Measurements from ENCODE around the gene ZNF407.

DNA sequence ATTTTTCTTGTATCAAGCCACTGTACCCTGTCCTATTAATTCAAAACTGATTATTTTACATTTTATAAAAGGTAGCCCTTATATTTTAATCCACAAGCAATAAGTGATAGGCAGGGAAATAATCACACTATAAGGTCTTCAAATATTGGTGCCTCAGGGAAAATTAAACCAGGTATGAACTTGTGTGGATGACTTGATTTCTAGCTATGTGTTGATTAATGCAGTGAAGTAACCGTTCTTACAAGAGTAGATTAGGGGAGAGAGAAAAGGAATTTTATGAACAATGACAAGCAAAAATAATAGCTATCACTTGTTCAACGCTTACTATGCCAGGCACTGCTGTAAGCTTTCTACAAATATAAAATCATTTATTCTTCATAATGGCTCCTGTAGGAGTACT, 411.6 kb downstream of the ZNF407 start:
- TF ChIP-seq SP3 (tag by site-specific recombination; IDR thresholded peaks at IDR 0.05) (no peak), ZNF610 (tag by site-specific recombination; IDR thresholded peaks at IDR 0.05; ENCODE audit: borderline replicate concordance) (no peak), OVOL3 (tag by site-specific recombination; IDR thresholded peaks at IDR 0.05) (no peak), ZNF121 (tag by site-specific recombination; IDR thresholded peaks at IDR 0.05) (no peak), ZNF138 (tag by site-specific recombination; IDR thresholded peaks at IDR 0.05; ENCODE audit: borderline replicate concordance) (no peak), ZNF561 (tag by site-specific recombination; IDR thresholded peaks at IDR 0.05; ENCODE audit: borderline replicate concordance) (no peak), ZFHX2 (tag by site-specific recombination; conservative IDR thresholded peaks at IDR 0.05) (no peak), YY1 (tag by site-specific recombination; IDR thresholded peaks at IDR 0.05) (no peak), KLF10 (tag by site-specific recombination; IDR thresholded peaks at IDR 0.05) (no peak)
- TF ChIP-seq, protein P1, sequence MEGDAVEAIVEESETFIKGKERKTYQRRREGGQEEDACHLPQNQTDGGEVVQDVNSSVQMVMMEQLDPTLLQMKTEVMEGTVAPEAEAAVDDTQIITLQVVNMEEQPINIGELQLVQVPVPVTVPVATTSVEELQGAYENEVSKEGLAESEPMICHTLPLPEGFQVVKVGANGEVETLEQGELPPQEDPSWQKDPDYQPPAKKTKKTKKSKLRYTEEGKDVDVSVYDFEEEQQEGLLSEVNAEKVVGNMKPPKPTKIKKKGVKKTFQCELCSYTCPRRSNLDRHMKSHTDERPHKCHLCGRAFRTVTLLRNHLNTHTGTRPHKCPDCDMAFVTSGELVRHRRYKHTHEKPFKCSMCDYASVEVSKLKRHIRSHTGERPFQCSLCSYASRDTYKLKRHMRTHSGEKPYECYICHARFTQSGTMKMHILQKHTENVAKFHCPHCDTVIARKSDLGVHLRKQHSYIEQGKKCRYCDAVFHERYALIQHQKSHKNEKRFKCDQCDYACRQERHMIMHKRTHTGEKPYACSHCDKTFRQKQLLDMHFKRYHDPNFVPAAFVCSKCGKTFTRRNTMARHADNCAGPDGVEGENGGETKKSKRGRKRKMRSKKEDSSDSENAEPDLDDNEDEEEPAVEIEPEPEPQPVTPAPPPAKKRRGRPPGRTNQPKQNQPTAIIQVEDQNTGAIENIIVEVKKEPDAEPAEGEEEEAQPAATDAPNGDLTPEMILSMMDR (tag by site-specific recombination; IDR thresholded peaks at IDR 0.05): no peak
- TF ChIP-seq, protein P2, sequence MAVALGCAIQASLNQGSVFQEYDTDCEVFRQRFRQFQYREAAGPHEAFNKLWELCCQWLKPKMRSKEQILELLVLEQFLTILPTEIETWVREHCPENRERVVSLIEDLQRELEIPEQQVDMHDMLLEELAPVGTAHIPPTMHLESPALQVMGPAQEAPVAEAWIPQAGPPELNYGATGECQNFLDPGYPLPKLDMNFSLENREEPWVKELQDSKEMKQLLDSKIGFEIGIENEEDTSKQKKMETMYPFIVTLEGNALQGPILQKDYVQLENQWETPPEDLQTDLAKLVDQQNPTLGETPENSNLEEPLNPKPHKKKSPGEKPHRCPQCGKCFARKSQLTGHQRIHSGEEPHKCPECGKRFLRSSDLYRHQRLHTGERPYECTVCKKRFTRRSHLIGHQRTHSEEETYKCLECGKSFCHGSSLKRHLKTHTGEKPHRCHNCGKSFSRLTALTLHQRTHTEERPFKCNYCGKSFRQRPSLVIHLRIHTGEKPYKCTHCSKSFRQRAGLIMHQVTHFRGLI (tag by site-specific recombination; IDR thresholded peaks at IDR 0.05): no peak
- TF ChIP-seq, protein P3, sequence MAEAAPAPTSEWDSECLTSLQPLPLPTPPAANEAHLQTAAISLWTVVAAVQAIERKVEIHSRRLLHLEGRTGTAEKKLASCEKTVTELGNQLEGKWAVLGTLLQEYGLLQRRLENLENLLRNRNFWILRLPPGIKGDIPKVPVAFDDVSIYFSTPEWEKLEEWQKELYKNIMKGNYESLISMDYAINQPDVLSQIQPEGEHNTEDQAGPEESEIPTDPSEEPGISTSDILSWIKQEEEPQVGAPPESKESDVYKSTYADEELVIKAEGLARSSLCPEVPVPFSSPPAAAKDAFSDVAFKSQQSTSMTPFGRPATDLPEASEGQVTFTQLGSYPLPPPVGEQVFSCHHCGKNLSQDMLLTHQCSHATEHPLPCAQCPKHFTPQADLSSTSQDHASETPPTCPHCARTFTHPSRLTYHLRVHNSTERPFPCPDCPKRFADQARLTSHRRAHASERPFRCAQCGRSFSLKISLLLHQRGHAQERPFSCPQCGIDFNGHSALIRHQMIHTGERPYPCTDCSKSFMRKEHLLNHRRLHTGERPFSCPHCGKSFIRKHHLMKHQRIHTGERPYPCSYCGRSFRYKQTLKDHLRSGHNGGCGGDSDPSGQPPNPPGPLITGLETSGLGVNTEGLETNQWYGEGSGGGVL (tag by site-specific recombination; IDR thresholded peaks at IDR 0.05): no peak
- TF ChIP-seq, protein P4, sequence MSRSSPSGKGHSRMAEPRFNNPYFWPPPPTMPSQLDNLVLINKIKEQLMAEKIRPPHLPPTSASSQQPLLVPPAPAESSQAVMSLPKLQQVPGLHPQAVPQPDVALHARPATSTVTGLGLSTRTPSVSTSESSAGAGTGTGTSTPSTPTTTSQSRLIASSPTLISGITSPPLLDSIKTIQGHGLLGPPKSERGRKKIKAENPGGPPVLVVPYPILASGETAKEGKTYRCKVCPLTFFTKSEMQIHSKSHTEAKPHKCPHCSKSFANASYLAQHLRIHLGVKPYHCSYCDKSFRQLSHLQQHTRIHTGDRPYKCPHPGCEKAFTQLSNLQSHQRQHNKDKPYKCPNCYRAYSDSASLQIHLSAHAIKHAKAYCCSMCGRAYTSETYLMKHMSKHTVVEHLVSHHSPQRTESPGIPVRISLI (tag by site-specific recombination; IDR thresholded peaks at IDR 0.05): no peak

Data from HEK293 (cell line).